HEK293T (cell line): ENCODE measurements around the gene ANO1.

Source experiments
- CTCF ChIA-PET: fragments of 350-600 bp; formaldehyde crosslinking; extraction: SDS; loops from one replicate; lab custom pipeline; 2021; ENCODE audit warnings: antibody characterized with exemption, inconsistent platforms; lab: Yijun Ruan, JAX
- POLR2A ChIA-PET: fragments of 350-600 bp; formaldehyde crosslinking; extraction: SDS; loops from one replicate; lab custom pipeline; 2020; ENCODE audit warnings: antibody characterized with exemption, inconsistent platforms; lab: Yijun Ruan, JAX
- DNase-seq: peaks from one replicate; pipeline ENCODE4 v3.0.0; 2012; ENCODE audit warnings: mixed read lengths; ENCODE audit errors: extremely low spot score
- ARNT ChIP-seq: fragments of 450-650 bp; IDR thresholded peaks from 2 replicates; pipeline ENCODE4 v1.6.1; 2017; ENCODE audit warnings: mild to moderate bottlenecking
- BHLHE40 ChIP-seq: fragments of 450-650 bp; IDR thresholded peaks from 2 replicates; pipeline ENCODE4 v1.6.1; 2016; ENCODE audit warnings: mild to moderate bottlenecking, moderate library complexity, borderline replicate concordance
- CTBP1 ChIP-seq: fragments of 450-650 bp; IDR thresholded peaks from 2 replicates; pipeline ENCODE4 v1.6.1; 2016; ENCODE audit warnings: borderline replicate concordance
- ELF4 ChIP-seq: fragments of 450-650 bp; IDR thresholded peaks from 2 replicates; pipeline ENCODE4 v1.6.1; 2017; ENCODE audit warnings: antibody characterized with exemption
- FOXA1 ChIP-seq: fragments of 450-650 bp; IDR thresholded peaks from 2 replicates; pipeline ENCODE4 v1.6.1; 2016; ENCODE audit warnings: mild to moderate bottlenecking
- FOXK2 ChIP-seq: fragments of 450-650 bp; IDR thresholded peaks from 2 replicates; pipeline ENCODE4 v1.6.1; 2016; ENCODE audit warnings: mild to moderate bottlenecking
- FOXM1 ChIP-seq: fragments of 450-650 bp; IDR thresholded peaks from 2 replicates; pipeline ENCODE4 v1.6.1; 2017; ENCODE audit warnings: mild to moderate bottlenecking, borderline replicate concordance
- HDGF ChIP-seq: fragments of 450-650 bp; IDR thresholded peaks from 2 replicates; pipeline ENCODE4 v1.6.1; 2017; ENCODE audit warnings: antibody characterized with exemption, borderline replicate concordance
- L3MBTL2 ChIP-seq: fragments of 450-650 bp; conservative IDR thresholded peaks from 2 replicates; pipeline ENCODE4 v1.6.1; 2016; ENCODE audit warnings: mild to moderate bottlenecking
- LEF1 ChIP-seq: fragments of 450-650 bp; IDR thresholded peaks from 2 replicates; pipeline ENCODE4 v1.6.1; 2017; ENCODE audit warnings: mild to moderate bottlenecking, borderline replicate concordance
- NFRKB ChIP-seq: fragments of 450-650 bp; IDR thresholded peaks from 2 replicates; pipeline ENCODE4 v1.6.1; 2016; ENCODE audit warnings: mild to moderate bottlenecking, moderate library complexity
- SP1 ChIP-seq: fragments of 450-650 bp; IDR thresholded peaks from 2 replicates; pipeline ENCODE4 v1.6.1; 2017
- SUZ12 ChIP-seq: fragments of 450-650 bp; IDR thresholded peaks from 2 replicates; pipeline ENCODE4 v1.6.1; 2016; ENCODE audit warnings: mild to moderate bottlenecking
- TARDBP ChIP-seq: fragments of 450-650 bp; IDR thresholded peaks from 2 replicates; pipeline ENCODE4 v1.6.1; 2016
- ZNF384 ChIP-seq: fragments of 450-650 bp; IDR thresholded peaks from 2 replicates; pipeline ENCODE4 v1.6.1; 2016
- TF ChIP-seq, protein P1 (sequence below): fragments of 450-650 bp; IDR thresholded peaks from 2 replicates; pipeline ENCODE4 v1.6.1; 2016

The ANO1 gene

DNA sequence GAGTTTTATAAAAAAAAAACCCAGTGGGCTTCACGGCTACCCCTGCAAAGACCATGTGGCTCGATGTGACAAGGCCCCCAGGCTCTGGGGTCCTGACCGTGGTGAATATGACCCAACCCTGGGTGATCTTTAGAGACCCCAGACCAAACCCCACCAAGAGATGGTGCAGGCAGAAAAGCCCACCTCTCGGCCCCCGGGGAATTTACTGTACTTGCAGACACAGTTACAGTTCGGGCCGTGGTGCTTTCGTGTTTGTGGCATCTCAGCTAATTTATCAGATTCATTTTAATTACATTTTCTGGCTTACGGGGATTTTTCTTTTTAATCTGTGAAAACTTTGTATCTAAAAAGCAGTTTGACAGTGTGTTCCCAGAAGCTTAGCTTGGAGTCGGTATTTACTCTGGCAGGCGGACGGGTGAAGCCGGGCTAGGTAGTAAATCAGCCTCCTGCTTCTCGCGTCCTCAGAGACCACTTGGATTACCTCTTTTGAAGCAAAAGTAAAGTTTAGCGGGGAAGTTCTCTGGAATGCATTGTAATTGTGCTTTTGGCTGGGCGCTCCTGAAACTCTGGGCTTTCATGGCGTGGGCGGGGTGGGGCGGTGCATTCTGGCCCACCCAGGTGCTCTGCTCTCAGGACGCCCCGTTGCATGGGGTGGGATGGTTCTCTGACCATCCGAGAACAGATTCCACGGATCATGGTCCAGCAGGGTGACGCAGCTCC lies 25.3 kb downstream of the ANO1 start:
- ChIA-PET CTCF (no interaction called here), POLR2A (no interaction called here)
- TF ChIP-seq TARDBP = no peak
- no peak for TF ChIP-seq BHLHE40
- TF ChIP-seq SP1 = no peak
- TF ChIP-seq LEF1 = no peak
- no peak for TF ChIP-seq FOXK2
- no peak for TF ChIP-seq HDGF
- no peak for TF ChIP-seq SUZ12
- no peak for TF ChIP-seq NFRKB
- no peak for DNase-seq

DNA sequence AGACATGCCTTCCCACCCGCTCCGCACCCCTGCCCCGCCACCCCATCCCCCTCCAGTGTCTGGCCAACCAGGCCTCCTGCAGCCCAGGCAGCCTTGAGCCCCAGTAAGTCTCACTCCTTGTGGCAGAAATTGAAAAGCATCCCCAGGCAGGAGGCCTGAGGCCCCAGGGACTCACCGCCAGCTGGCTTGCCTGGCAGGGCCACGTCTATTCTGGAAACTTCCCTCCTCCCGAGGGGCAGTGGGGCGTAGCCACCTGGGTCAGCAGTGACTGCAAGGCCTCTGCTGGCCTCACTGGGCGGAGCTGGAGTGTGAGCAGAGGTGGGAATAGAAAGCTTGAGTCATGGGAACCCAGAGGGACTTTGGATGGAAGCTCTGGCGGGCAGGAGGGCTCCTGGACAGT lies 26.3 kb downstream of the ANO1 start:
- ChIA-PET POLR2A (no interaction called here), CTCF (no interaction called here)
- no peak for DNase-seq
- TF ChIP-seq HDGF = no peak
- TF ChIP-seq ARNT = no peak
- no peak for TF ChIP-seq L3MBTL2
- TF ChIP-seq SP1 = no peak
- no peak for TF ChIP-seq ELF4
- no peak for TF ChIP-seq ZNF384
- no peak for TF ChIP-seq FOXA1
- TF ChIP-seq CTBP1 = no peak
- TF ChIP-seq BHLHE40 = no peak
- no peak for TF ChIP-seq LEF1
- TF ChIP-seq, protein P1, sequence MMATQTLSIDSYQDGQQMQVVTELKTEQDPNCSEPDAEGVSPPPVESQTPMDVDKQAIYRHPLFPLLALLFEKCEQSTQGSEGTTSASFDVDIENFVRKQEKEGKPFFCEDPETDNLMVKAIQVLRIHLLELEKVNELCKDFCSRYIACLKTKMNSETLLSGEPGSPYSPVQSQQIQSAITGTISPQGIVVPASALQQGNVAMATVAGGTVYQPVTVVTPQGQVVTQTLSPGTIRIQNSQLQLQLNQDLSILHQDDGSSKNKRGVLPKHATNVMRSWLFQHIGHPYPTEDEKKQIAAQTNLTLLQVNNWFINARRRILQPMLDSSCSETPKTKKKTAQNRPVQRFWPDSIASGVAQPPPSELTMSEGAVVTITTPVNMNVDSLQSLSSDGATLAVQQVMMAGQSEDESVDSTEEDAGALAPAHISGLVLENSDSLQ = no peak
- no peak for TF ChIP-seq FOXM1
- TF ChIP-seq FOXK2 = no peak
- no peak for TF ChIP-seq SUZ12
- TF ChIP-seq TARDBP = no peak
- TF ChIP-seq NFRKB = no peak

DNA sequence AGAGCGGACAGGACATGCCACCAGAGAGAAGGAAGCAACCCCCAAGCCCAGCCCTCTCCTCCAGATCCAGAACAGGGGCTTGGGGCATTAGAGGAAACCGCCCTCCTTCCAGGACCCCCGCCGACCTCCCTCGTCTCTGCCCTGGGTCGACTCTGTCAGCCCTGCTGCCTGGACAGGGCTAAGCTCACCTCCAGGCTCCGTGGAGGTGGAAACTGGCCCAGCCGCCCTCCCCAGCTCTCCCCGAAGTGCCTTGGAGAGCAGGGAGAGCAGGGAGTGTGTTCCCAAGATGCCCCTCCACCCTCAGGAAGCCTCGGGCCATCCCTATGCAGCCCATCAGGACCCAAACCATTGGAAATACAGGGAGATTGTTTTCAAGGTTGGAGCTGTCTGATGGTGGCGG lies 26.8 kb downstream of the ANO1 start:
- ChIA-PET CTCF (no interaction called here), POLR2A (no interaction called here)
- TF ChIP-seq, protein P1 = no peak
- TF ChIP-seq BHLHE40 = no peak
- no peak for TF ChIP-seq FOXK2
- TF ChIP-seq FOXM1 = no peak
- no peak for TF ChIP-seq ARNT
- TF ChIP-seq FOXA1 = no peak
- no peak for TF ChIP-seq SP1
- TF ChIP-seq TARDBP = no peak
- TF ChIP-seq ZNF384 = no peak
- TF ChIP-seq SUZ12 = no peak
- DNase-seq = no peak

DNA sequence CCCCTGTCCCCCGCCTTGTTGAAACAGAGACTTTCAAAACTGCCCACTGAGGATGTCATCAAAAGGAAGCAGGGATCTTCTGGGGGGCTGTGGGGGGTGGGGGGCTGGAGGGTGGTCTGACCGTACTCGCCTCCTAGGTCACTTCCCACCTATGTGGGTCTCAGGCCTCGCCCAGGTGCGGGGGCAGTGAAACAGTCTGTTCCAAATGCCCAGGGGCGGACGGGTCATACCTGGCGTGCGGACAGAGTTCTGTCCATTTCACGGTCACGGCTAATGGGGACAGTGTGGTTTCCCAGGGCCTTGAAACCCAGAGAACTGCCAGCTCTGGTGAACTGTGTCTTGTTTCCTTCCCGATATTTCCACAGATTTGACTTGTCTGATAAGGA lies 27.2 kb downstream of the ANO1 start:
- ChIA-PET CTCF (no interaction called here), POLR2A (no interaction called here)
- no peak for TF ChIP-seq SUZ12
- DNase-seq = no peak

DNA sequence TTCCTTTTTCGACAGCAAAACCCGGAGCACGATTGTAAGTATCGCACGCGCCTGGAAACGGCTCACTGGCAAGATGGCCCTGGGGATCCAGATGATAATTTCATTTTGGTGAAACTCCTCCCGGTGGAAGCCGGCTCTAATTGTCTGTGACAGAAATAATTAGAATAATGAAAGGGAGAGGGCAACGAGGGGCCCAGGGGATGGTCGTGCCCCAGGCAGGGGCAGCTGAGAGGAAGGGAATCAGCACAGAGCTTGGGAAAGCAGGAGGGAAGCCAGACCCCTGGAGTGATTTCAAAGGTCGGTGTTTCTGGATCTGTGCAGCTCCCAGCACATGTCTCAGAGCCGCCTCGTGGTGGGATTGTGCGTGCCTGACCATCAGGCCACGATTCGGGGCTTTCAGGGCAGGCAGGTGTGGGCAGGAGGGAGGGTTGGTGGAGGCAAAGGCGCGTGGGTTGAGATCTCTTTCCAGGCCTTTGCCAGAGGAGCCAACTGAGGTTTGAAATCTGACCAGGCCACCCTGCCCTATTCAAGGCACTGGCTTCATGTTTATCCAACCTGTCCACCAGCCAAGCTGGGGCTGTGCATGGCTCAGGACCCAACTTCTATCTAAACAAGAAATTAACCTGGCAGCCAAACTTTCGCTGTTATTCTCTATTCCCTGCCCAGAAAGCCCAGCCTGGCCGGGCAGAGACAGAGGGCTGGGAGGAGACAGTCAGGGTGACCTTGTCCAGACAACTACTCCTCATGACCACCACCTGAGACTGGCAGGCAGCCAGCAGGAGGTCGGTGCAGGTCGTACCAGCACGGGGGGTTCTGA lies 27.8 kb downstream of the ANO1 start:
- ChIA-PET POLR2A (no interaction called here), CTCF (no interaction called here)
- TF ChIP-seq TARDBP (no peak), ZNF384 (no peak), ELF4 (no peak), HDGF (no peak), NFRKB (no peak), SUZ12 (no peak), L3MBTL2 (no peak), BHLHE40 (no peak), FOXK2 (no peak), SP1 (no peak), CTBP1 (no peak), FOXA1 (no peak), FOXM1 (no peak), ARNT (no peak), LEF1 (no peak)
- TF ChIP-seq, protein P1 = no peak
- no peak for DNase-seq

DNA sequence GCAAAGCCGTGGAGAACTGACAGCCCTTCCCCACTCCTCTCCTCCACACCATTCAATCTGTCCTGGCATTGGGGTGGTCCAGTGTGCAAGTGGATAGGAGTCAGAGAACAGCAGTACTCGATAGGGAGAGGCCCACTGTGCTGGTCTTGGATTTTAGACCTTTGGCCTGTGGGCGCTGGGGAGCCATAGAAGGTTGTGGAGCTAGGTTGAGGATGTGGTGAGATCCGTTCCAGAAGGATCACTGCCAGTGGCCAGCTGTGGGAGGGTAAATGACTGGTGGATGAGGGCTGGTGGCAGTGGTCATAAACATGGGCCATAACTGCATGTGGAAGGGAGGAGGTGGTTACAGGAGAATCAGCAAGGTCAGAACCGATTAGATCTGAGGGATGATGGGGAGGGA lies 28.6 kb downstream of the ANO1 start:
- ChIA-PET CTCF (no interaction called here), POLR2A (no interaction called here)
- TF ChIP-seq, protein P1 = no peak
- TF ChIP-seq HDGF = no peak
- TF ChIP-seq FOXK2 = no peak
- no peak for TF ChIP-seq ZNF384
- TF ChIP-seq BHLHE40 = no peak
- TF ChIP-seq SUZ12 = no peak
- TF ChIP-seq LEF1 = no peak
- TF ChIP-seq SP1 = no peak
- TF ChIP-seq ELF4 = no peak
- TF ChIP-seq NFRKB = no peak
- no peak for TF ChIP-seq FOXA1
- no peak for DNase-seq
